Activated CD8-positive, alpha-beta memory T cell treated with anti-CD3 and anti-CD28 coated beads for 36 hours (primary cell): ENCODE data around the gene SPOUT1. TPM values are rescaled to one million over a fixed set of nuclear protein-coding genes. Genes with fewer than 3 reads are reported as not detected.
"Not testable (repeated sequence)": the region's sequence is repeated elsewhere in the genome, so short reads cannot be mapped to it uniquely, and the experiment has no call there.

ENCODE experiments used
- CTCF ChIA-PET: fragments of 350-600 bp; sonication (Branson Sonifier 250); formaldehyde crosslinking; loops from one replicate; lab custom pipeline; 2021; ENCODE audit warnings: antibody characterized with exemption; lab: Charles Lee
- POLR2A ChIA-PET: fragments of 350-600 bp; sonication (Branson Sonifier 250); formaldehyde crosslinking; loops from one replicate; lab custom pipeline; 2021; ENCODE audit warnings: antibody characterized with exemption; lab: Charles Lee
- total RNA-seq, 2 experiments: library from RNA; stranded (reverse); gene quantifications; one replicate each; pipeline ENCODE4 v1.2.3, GENCODE V29; 2021

Gene SPOUT1, protein sequence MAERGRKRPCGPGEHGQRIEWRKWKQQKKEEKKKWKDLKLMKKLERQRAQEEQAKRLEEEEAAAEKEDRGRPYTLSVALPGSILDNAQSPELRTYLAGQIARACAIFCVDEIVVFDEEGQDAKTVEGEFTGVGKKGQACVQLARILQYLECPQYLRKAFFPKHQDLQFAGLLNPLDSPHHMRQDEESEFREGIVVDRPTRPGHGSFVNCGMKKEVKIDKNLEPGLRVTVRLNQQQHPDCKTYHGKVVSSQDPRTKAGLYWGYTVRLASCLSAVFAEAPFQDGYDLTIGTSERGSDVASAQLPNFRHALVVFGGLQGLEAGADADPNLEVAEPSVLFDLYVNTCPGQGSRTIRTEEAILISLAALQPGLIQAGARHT
- total RNA-seq, result 100 to 1,000 TPM; 130 to 138 TPM

DNA sequence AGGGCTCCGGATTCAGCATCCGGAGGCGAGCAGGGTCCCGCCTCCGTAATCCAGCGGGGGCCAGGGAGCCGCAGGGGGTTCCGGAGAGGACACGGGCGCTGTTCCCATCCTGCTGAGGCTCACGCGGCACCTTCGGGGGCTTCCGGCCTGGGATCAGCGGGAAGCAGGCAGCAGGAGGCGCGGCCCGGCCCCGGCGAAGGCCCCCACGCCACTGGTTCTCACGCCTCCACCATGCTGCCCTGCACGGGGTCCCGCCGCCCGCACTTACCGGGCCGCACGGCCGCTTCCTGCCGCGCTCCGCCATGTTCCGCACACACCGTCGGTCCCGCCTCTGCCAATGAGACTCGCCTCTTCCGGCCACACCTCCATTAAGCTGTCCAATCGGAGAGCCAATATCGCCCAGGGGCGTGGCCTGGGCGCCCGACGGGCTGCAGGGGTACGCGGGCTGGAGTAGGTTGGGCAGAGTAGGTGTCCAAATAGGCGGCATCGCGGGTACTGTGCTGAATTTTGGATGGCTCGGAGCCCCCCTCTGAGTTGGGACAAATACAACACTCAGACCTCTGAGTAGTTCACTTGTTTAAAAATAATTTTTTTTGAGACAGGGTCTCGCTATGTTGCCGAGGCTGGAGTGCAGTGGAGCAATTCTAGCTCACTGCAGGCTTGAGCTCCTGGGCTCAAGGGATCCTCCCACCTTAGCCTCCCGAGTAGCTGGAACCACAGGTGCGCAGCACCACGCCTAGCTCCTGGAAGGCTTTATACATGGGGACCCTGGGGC, at the start of gene SPOUT1:
Gene SPOUT1, minus strand, starts transcription at position 318 of the 775 bp plus-strand sequence. Its CDS starts 14 bp downstream, at position 304.
- POLR2A ChIA-PET, result interaction anchor here (0.6 to 1.3 kb wide), 5 partner anchors 11 to 1017 kb away, joined by 3 to 26 read pairs (median 3); partner anchors contain the start of genes DOLK, ENDOG and NUP188

DNA sequence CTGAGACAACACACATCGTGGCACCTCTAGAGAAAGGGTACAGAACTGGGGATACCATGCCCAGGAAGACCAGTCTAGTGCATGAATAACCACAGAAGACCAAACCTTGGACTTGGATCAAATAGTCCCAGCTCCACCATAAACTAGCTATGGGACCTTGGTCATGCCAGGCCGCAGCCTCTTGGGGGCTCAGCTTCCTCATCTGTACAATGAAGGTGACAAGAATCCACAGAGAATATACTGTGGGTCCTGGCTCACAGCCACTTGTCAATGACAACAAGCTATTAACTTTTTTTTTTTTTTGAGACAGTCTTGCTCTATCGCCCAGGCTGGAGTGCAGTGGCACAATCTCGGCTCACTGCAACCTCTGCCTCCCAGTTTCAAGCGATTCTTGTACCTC, 48.3 kb upstream of the SPOUT1 start:
- POLR2A ChIA-PET, result no interaction called here
- CTCF ChIA-PET, result interaction anchor here (1.1 to 2.1 kb wide), 2 partner anchors 45 to 51 kb away, joined by 3 to 9 read pairs; no protein-coding TSS in a partner anchor

More for the DNA sequence above, at the start of gene SPOUT1:
- CTCF ChIA-PET, result interaction anchor here (0.7 to 1.5 kb wide), 3 partner anchors 10 to 245 kb away, joined by 3 to 11 read pairs (median 3); partner anchors contain the start of gene ENDOG

DNA sequence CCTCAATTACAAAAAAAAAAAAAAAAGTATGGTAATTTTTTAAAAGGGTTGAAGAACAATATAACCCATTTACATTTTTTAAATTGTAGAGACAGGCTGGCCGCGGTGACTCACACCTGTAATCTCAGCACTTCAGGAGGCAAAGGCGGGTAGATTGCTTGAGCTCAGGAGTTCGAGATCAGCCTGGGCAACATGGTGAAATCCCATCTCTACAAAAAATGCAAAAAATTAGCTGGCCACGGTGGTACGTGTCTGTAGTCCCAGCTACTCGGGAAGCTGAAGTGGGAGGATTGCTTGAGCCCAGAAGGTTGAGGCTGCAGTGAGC, 41.3 kb upstream of the SPOUT1 start:
- CTCF ChIA-PET, result not testable (repeated sequence)
- POLR2A ChIA-PET, result interaction anchor here (0.7 kb wide), 1 partner anchor 1031 kb away, joined by 4 read pairs; no protein-coding TSS in a partner anchor

DNA sequence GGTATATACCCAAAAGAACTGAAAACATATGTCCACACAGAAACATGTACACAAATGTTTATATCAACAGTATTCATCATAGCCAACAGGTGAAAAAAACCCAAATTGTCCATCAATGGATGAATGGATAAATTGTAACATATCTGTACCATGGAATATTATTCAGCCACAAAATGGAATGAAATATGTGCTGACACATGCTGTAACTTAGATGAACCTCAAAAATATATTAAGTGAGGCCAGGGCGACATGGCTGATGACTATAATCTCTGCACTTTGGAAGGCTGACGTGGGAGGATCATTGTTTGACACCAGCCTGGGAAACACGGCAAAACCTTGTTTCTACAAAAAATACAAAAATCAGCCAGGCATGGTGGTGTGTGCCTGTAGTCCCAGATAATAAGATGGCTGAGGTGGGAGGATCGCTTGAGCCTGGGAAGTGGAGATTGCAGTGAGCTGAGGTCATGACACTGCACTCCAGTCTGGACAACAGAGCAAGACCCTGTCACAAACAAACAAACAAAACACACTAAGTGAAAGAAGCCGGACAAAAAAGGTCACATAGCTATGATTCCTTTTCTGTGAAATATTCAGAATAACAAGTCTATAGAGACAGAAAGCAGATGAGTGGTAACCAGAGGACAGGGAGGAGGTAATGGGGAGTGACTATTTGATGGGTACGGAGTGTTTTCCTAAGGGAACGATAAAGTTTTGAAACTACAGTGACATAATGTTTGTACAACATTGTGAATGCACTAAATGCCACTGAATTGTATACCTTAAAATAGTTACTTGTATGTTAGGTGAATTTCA, 40.7 kb upstream of the SPOUT1 start:
- POLR2A ChIA-PET, result interaction anchor here (0.7 kb wide), 1 partner anchor 1031 kb away, joined by 4 read pairs; no protein-coding TSS in a partner anchor
- CTCF ChIA-PET, result interaction anchor here (0.6 to 0.9 kb wide), 2 partner anchors 58 to 84 kb away, joined by 3 read pairs; no protein-coding TSS in a partner anchor

DNA sequence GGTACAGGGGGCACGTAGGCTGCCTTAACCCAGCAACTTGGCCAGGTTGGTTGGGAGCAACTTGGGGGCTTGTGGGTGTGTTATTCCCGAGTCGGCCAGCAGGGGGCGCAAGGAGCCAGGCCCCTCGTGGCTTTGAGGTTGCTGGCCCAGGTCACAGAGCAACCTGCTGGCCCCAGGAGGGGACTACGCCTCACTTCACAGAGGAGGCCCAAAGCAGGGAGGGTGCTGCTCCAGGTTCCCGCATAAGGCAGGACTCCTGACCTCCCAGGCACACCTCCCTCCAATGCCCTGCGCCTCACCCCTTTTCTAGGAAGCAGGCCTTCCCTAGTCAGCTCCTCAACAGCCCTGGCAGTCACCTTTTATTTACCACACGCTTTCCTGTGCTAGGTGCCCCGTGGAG, 34.1 kb upstream of the SPOUT1 start:
- ChIA-PET POLR2A (no interaction called here), CTCF (interaction anchor here (0.5 to 5.1 kb wide), 9 partner anchors 12 to 343 kb away, joined by 3 to 43 read pairs (median 4); no protein-coding TSS in a partner anchor)

DNA sequence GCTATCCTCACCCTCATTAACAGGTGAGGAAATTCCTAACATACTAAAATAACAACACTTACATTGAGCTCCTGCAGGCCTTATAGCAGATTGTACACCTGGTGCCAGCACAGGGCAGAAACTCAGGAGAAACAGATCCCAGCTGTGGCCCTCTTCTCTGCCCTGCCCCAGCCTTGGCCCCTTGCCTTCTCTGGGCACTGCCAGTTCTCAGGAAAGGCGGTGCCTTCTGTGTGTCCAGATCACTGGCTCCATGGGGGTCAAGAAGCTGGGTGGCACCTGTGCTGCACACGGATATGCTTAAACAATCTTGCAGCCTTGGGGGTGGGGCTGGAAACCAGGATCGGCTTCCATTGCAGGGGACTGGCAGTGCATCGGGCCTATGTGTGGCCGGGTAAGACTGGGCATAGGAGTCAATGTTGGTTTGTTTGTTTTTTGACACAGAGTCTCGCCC, 32.8 kb upstream of the SPOUT1 start:
- POLR2A ChIA-PET, result no interaction called here

DNA sequence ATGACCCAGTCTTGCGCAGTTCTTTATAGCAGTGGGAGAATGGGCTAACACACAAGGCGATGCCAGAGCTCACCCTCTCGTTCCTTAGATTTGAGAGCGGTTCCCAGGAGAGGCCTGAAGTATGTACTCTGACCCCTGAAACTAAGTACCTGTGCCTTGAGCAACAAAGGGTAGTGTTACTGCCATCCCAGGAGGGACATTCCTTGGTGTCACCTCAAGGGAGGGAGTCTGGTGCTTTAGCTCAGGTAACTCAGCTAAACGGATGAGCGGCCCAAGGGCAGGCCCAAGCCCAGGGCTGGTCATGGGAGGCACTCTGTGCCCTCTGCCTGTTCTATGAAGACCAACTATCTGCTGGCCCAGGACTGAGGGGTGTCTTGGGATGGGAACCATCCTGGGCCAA, 31.9 kb upstream of the SPOUT1 start:
- ChIA-PET POLR2A (interaction anchor here (0.6 kb wide), 1 partner anchor 1012 kb away, joined by 6 read pairs; no protein-coding TSS in a partner anchor), CTCF (interaction anchor here (0.6 to 5.1 kb wide), 3 partner anchors 64 to 816 kb away, joined by 4 to 43 read pairs (median 13); no protein-coding TSS in a partner anchor)

More for the DNA sequence above, 32.8 kb upstream of the SPOUT1 start:
- CTCF ChIA-PET, result interaction anchor here (1.6 to 5.1 kb wide), 3 partner anchors 63 to 87 kb away, joined by 5 to 43 read pairs (median 13); no protein-coding TSS in a partner anchor

DNA sequence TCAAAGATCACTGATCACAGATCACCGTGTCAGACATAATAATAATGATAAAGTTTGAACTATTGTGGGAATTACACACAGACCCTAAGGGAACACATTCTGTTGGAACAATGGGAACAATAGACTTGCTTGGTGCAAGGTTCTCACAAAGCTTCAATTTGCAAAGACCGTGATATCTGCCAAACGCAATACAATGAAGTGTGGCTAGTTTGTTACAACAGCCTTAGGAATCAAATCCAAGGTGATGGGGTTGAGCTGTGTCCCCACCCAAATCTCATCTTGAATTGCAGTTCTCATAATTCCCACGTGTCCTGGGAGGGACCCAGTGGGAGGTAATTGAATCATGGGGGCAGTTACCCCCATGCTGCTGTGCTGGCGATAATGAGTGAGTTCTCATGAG, 31.3 kb upstream of the SPOUT1 start:
- POLR2A ChIA-PET, result no interaction called here
- CTCF ChIA-PET, result interaction anchor here (0.6 to 5.1 kb wide), 2 partner anchors 67 to 815 kb away, joined by 4 to 43 read pairs; no protein-coding TSS in a partner anchor

DNA sequence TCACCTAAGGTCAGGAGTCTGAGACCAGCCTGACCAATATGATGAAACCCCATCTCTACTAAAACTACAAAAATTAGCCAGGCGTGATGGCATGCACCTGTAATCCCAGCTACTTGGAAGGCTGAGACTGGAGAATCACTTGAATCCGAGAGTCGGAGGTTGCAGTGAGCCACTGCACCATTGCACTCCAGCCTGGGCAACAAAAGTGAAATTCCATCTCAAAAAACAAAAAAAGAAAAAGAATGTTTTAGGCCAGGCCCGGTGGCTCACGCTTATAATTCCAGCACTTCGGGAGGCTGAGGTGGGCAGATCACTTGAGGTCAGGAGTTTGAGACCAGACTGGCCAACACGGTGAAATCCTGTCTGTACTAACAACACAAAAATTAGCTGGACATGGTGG, 28.9 kb upstream of the SPOUT1 start:
- POLR2A ChIA-PET, result not testable (repeated sequence)
- CTCF ChIA-PET, result interaction anchor here (0.7 kb wide), 1 partner anchor 420 kb away, joined by 4 read pairs; no protein-coding TSS in a partner anchor

DNA sequence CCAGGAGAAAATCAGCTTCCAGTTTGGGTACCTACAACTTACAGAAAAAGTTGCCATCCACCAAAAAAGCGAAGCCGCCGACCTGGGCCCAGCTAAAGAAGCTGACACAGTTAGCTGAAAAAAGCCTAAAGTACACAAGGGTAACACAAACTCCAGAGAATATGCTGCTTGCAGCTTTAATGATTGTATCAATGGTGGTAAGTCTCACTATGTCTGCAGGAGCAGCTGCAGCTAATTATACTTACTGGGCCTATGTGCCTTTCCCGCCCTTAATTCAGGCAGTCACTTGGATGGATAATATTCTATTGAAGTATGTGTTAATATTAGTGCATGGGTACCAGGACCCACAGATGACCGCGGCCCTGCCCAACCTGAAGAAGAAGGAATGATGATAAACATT, 24.9 kb upstream of the SPOUT1 start:
- POLR2A ChIA-PET, CTCF ChIA-PET: not testable (repeated sequence)

DNA sequence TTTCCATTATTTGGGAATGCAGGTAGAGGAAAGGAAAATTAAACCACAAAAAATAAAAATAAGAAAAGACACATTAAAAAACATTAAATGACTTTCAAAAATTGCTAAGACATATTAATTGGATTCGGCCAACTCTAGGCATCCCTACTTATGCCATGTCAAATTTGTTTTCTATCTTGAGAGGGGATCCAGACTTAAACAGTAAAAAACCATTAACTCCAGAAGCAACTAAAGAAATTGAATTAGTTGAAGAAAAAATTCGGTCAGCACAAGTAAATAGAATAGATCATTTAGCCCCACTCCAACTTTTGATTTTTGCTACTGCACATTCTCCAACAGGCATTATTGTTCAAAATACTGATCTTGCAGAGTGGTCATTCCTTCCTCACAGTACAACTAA, 23.1 kb upstream of the SPOUT1 start:
- POLR2A ChIA-PET, result not testable (repeated sequence)
- CTCF ChIA-PET, result interaction anchor here (0.6 to 1.8 kb wide), 2 partner anchors 75 to 163 kb away, joined by 5 to 6 read pairs; no protein-coding TSS in a partner anchor

DNA sequence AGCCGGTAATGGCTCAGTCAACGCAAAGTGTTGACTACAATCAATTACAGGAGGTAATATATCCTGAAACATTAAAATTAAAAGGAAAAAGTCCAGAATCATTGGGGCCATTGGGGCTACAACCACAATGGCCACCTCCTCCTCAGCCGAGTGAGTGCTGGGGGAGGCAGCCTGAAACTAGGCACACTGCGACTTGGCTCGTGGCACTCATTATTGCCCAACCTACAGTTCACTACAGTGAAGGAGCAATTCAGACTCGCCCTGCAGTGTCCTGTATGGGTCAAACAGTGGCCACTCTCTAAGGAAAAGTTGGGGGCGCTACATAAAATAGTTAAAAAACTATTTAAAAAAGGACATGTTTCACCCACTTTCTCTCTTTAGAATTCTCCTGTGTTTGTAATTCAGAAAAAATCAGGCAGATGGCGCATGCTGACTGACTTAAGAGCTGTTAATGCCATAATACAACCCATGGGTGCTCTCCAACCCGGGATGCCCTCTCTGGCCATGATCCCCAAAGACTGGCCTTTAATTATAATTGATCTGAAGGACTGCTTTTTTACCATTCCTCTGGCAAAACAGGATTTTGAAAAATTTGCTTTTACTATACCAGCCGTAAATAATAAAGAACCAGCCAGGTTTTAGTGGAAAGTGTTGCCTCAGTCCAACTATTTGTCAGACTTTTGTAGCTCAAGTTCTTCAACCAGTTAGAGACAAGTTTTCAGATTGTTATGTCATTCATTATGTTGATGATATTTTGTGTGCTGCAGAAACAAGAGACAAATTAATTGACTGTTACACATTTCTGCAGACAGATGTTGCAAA, 22.4 kb upstream of the SPOUT1 start:
- CTCF ChIA-PET, result interaction anchor here (0.7 to 1.8 kb wide), 2 partner anchors 76 to 538 kb away, joined by 3 to 6 read pairs; no protein-coding TSS in a partner anchor
- POLR2A ChIA-PET, result not testable (repeated sequence)

DNA sequence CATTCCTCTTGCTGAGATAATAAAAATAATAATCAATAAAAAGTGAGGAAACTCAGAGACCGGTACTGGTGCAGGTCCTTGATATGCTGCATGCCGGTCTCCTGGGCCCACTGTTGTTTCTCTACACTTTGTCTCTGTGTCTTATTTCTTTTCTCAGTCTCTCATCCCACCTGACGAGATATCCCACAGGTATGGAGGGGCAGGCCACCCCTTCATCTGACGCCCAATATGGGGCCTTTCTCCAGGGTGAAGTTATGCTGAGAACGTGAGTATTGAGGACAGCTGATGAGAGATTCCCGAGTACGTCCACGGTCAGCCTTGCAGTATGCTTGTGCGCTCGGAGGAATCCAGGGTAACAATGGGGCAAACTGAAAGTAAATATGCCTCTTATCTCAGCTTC, 21.4 kb upstream of the SPOUT1 start:
- CTCF ChIA-PET, result interaction anchor here (1.8 kb wide), 1 partner anchor 77 kb away, joined by 6 read pairs; no protein-coding TSS in a partner anchor
- POLR2A ChIA-PET, result not testable (repeated sequence)

DNA sequence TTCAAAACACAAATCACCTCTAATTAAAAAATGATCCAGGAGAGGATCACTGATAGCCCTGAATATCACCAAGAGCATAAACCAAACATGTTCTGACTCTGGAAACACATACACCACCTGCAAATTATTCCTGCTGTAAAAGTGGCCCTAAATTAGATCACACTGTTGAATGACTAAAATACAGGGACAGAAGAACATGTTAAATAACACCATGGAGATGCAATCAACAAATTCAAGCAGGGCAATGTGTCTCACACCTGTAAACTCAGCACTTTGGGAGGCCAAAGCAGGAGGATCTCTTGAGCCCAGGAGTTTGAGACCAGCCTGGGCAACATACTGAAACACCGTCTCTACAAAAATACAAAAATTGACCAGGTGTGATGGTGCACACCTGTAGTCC, 18.2 kb upstream of the SPOUT1 start:
- ChIA-PET POLR2A (no interaction called here), CTCF (no interaction called here)

DNA sequence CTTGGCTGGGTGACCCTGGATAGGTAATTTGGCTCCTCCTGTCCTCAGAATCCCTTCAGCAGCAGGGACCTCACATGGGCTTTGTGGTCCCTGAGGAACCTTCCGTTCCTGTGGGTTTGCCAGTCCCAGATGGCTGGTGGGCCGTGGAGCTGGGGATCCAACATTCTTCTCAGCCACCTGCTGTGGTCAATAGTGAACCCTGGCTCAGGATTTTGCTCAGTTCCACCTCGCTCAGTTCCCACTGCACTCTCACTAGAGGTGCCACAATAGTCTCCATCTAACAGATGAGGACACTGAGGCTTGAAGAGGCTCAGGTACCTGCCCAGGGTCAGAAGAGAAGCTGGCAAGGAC, 17.1 kb upstream of the SPOUT1 start:
- ChIA-PET POLR2A (no interaction called here), CTCF (no interaction called here)

DNA sequence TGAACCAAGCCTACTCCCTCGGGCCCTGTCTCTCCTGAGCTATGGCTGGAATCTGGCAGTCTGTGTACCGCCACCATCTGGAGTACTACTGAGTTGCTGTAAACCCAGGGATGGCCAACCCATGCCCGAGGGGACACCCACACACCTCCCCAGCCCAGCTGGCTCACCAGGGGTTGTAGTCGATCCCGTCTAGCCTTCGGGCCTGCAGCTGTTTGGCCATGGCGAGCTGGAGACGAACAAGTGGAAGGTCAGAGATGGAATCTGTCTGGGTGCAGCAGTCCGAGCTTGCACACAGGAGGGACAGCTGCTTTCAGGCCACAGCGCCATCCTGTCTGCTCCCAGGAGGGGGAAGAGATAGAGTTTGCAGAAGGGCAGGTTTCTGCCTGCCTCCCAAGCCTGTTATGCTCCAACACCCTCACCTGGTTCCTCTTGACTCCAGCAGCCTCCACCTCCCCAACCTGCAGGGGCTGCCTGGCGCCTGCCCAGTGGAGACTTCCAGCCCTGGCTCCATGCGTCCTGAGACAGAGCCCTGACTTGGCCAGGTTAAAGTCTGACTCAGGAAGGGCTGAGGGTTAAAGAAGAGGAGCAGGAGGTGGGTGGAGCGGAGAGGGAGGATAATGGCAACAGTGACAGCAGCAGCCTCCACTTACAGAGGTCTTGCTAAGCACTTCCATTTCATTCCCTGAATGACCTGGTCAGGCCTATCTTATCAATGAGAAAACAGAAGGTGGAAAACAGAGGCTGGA, 15.8 kb upstream of the SPOUT1 start:
- ChIA-PET POLR2A (no interaction called here), CTCF (no interaction called here)

DNA sequence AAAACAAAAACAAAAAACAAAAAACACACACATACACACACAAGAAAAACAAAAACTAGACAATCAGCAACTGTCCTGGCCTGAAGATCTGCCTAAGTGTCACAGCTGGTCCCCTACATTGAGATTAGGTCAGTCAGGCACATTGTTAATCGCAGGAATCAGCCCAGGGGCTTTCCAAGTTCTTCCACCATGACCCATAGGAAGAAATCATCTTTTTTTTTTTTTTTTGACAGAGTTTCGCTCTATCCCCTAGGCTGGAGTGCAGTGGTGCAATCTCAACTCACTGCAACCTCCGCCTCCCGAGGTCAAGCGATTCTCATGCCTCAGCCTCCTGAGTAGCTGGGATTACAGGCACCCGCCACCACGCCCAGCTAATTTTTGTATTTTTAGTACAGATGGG, 13.6 kb upstream of the SPOUT1 start:
- CTCF ChIA-PET, result interaction anchor here (0.7 kb wide), 1 partner anchor 1375 kb away, joined by 4 read pairs; no protein-coding TSS in a partner anchor
- POLR2A ChIA-PET, result not testable (repeated sequence)
